K562 (cell line): ENCODE measurements around the gene NLRP7. TPM values are rescaled to one million over a fixed set of nuclear protein-coding genes. Genes with fewer than 3 reads are reported as not detected.
A peak's percentile ranks its signal among the peaks of the same experiment; 100 is the strongest.

Experiments
- BACH1 ChIP-seq: fragments of 200-800 bp; sonication (Bioruptor generic); IDR thresholded peaks from 2 replicates; pipeline ENCODE4 v1.6.1; 2016; ENCODE audit warnings: missing genetic modification characterization, missing compliant biosample characterization
- CREB1 ChIP-seq, 2 experiments: sonication (generic) in 1 of 2; formaldehyde crosslinking in 1 of 2; IDR thresholded peaks; 2 replicates each; pipeline versions ENCODE4 v1.6.1 to v1.8.0; 2012 to 2022; ENCODE audit warnings: inconsistent platforms in 1 of 2, mild to moderate bottlenecking in 1 of 2, missing genetic modification reagents in 1 of 2, moderate library complexity in 1 of 2
- NFIC ChIP-seq: fragments of 450-650 bp; IDR thresholded peaks from 2 replicates; pipeline ENCODE4 v1.6.1; 2017; ENCODE audit warnings: mild to moderate bottlenecking, inconsistent platforms
- NFIX ChIP-seq: fragments of 250-450 bp; sonication (Bioruptor Pico); IDR thresholded peaks from 2 replicates; pipeline ENCODE4 v1.4.0; 2020; ENCODE audit warnings: low read depth, mild to moderate bottlenecking, moderate library complexity
- PRMT5 ChIP-seq: sonication (generic); formaldehyde crosslinking; IDR thresholded peaks from 2 replicates; pipeline ENCODE4 v1.5.0; 2020; ENCODE audit warnings: missing genetic modification reagents
- SLC30A9 ChIP-seq: fragments of 250-450 bp; sonication (Bioruptor Pico); IDR thresholded peaks from 2 replicates; pipeline ENCODE4 v1.8.0; 2022; ENCODE audit warnings: mild to moderate bottlenecking, moderate library complexity
- SMAD4 ChIP-seq: fragments of 250-450 bp; sonication (Bioruptor Pico); conservative IDR thresholded peaks from 2 replicates; pipeline ENCODE4 v1.8.0; 2021; ENCODE audit warnings: inconsistent platforms, mild to moderate bottlenecking, moderate library complexity
- SNIP1 ChIP-seq: fragments of 450-650 bp; IDR thresholded peaks from 2 replicates; pipeline ENCODE4 v1.7.1; 2017; ENCODE audit warnings: low read depth, mild to moderate bottlenecking
- TAF9B ChIP-seq: fragments of 450-650 bp; IDR thresholded peaks from 2 replicates; pipeline ENCODE4 v1.6.1; 2018; ENCODE audit warnings: mild to moderate bottlenecking; ENCODE audit not compliant: partially characterized antibody
- ZBTB8A ChIP-seq: fragments of 450-650 bp; IDR thresholded peaks from 2 replicates; pipeline ENCODE4 v1.6.1; 2018; ENCODE audit warnings: mild to moderate bottlenecking, moderate library complexity; ENCODE audit not compliant: partially characterized antibody
- polyA plus RNA-seq, 8 experiments: library from polyadenylated mRNA; depleted of rRNA in 4 of 8; stranded (reverse) in 5 of 8; unstranded in 3 of 8; fragments of >200 nt; fragmentation: Nextera tagmentation in 2 of 8; fragmentation: Illumina TruSeq in 1 of 8; extraction: Ambion mirVana in 2 of 8; extraction: Trizol in 1 of 8; gene quantifications; 2 replicates each; pipeline versions ENCODE4 v1.2.1 to v1.2.3, GENCODE V29; 2011 to 2014; ENCODE audit warnings: inconsistent platforms in 1 of 8, missing spikeins in 1 of 8
- total RNA-seq, 7 experiments: library from RNA; depleted of rRNA in 6 of 7; stranded (reverse); fragments of >200 nt in 6 of 7; fragmentation: Illumina TruSeq in 2 of 7; extraction: Trizol in 2 of 7; gene quantifications; 2 replicates each; pipeline versions ENCODE4 v1.2.1 to v1.2.3, GENCODE V29; 2011 to 2021; ENCODE audit warnings: low replicate concordance in 1 of 7
- TF ChIP-seq, protein P1 (sequence below): fragments of 450-650 bp; IDR thresholded peaks from 2 replicates; pipeline ENCODE4 v1.6.1; 2016; ENCODE audit warnings: missing biosample characterization, missing genetic modification characterization
- TF ChIP-seq, protein P2 (sequence below): sonication (generic); formaldehyde crosslinking; IDR thresholded peaks from 2 replicates; pipeline ENCODE4 v1.8.1; 2023; ENCODE audit warnings: missing genetic modification reagents, mild to moderate bottlenecking, borderline replicate concordance
- TF ChIP-seq, protein P3 (sequence below): fragments of 450-650 bp; IDR thresholded peaks from 2 replicates; pipeline ENCODE4 v1.6.1; 2016; ENCODE audit warnings: low read depth

Gene NLRP7
- total and polyA plus RNA-seq, 9 of the 15 experiments (the other 6 are each of a cell fraction or from before 2014, with no cell fraction given), result 0.03 to 0.22 (median 0.09) TPM; not detected in 3

DNA sequence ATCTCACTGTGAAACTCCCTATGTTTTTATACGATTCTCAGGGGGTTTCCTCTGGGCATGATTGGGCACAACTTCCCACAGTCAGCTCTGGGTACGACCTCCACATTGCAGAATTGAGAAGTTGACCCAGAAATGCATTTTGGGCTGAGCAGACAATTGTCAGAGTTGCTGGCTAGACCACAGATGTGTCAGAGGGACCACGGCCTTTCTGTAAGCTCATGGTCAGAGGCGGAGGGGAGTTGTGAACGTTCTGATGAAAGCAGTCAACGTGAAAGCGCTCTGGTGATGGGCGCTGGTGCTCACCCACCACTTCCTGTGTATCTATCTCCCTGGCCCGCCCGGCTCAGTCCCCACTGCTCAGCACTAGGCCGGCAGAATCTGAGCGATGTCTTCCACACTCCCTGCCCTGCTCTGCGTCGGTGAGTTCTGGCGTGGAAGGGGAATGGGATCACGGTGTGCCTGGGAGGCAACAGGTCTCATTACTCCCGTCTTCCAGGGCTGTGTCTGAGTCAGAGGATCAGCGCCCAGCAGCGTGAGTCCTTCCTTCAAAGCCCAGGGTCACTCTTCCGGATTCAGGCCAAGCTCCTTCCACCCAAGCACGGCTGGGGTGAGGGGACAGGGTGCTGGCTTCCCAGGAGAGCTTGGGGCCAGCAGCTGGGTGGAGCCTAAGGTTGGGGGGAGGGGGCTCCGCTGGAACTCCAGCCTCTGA lies 41.4 kb downstream of the NLRP7 start, which contains the start of gene NCR1 (continued):
- TF ChIP-seq, protein P1, sequence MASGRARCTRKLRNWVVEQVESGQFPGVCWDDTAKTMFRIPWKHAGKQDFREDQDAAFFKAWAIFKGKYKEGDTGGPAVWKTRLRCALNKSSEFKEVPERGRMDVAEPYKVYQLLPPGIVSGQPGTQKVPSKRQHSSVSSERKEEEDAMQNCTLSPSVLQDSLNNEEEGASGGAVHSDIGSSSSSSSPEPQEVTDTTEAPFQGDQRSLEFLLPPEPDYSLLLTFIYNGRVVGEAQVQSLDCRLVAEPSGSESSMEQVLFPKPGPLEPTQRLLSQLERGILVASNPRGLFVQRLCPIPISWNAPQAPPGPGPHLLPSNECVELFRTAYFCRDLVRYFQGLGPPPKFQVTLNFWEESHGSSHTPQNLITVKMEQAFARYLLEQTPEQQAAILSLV, result no peak
- no peak for TF ChIP-seq PRMT5 (CRISPR knock-in tag)
- TF ChIP-seq SLC30A9 (CRISPR knock-in tag), result no peak
- peak; percentile 38 for TF ChIP-seq TAF9B
- TF ChIP-seq, protein P2, sequence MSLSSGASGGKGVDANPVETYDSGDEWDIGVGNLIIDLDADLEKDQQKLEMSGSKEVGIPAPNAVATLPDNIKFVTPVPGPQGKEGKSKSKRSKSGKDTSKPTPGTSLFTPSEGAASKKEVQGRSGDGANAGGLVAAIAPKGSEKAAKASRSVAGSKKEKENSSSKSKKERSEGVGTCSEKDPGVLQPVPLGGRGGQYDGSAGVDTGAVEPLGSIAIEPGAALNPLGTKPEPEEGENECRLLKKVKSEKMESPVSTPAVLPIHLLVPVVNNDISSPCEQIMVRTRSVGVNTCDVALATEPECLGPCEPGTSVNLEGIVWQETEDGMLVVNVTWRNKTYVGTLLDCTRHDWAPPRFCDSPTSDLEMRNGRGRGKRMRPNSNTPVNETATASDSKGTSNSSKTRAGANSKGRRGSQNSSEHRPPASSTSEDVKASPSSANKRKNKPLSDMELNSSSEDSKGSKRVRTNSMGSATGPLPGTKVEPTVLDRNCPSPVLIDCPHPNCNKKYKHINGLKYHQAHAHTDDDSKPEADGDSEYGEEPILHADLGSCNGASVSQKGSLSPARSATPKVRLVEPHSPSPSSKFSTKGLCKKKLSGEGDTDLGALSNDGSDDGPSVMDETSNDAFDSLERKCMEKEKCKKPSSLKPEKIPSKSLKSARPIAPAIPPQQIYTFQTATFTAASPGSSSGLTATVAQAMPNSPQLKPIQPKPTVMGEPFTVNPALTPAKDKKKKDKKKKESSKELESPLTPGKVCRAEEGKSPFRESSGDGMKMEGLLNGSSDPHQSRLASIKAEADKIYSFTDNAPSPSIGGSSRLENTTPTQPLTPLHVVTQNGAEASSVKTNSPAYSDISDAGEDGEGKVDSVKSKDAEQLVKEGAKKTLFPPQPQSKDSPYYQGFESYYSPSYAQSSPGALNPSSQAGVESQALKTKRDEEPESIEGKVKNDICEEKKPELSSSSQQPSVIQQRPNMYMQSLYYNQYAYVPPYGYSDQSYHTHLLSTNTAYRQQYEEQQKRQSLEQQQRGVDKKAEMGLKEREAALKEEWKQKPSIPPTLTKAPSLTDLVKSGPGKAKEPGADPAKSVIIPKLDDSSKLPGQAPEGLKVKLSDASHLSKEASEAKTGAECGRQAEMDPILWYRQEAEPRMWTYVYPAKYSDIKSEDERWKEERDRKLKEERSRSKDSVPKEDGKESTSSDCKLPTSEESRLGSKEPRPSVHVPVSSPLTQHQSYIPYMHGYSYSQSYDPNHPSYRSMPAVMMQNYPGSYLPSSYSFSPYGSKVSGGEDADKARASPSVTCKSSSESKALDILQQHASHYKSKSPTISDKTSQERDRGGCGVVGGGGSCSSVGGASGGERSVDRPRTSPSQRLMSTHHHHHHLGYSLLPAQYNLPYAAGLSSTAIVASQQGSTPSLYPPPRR (CRISPR knock-in tag), result no peak
- TF ChIP-seq, protein P3, sequence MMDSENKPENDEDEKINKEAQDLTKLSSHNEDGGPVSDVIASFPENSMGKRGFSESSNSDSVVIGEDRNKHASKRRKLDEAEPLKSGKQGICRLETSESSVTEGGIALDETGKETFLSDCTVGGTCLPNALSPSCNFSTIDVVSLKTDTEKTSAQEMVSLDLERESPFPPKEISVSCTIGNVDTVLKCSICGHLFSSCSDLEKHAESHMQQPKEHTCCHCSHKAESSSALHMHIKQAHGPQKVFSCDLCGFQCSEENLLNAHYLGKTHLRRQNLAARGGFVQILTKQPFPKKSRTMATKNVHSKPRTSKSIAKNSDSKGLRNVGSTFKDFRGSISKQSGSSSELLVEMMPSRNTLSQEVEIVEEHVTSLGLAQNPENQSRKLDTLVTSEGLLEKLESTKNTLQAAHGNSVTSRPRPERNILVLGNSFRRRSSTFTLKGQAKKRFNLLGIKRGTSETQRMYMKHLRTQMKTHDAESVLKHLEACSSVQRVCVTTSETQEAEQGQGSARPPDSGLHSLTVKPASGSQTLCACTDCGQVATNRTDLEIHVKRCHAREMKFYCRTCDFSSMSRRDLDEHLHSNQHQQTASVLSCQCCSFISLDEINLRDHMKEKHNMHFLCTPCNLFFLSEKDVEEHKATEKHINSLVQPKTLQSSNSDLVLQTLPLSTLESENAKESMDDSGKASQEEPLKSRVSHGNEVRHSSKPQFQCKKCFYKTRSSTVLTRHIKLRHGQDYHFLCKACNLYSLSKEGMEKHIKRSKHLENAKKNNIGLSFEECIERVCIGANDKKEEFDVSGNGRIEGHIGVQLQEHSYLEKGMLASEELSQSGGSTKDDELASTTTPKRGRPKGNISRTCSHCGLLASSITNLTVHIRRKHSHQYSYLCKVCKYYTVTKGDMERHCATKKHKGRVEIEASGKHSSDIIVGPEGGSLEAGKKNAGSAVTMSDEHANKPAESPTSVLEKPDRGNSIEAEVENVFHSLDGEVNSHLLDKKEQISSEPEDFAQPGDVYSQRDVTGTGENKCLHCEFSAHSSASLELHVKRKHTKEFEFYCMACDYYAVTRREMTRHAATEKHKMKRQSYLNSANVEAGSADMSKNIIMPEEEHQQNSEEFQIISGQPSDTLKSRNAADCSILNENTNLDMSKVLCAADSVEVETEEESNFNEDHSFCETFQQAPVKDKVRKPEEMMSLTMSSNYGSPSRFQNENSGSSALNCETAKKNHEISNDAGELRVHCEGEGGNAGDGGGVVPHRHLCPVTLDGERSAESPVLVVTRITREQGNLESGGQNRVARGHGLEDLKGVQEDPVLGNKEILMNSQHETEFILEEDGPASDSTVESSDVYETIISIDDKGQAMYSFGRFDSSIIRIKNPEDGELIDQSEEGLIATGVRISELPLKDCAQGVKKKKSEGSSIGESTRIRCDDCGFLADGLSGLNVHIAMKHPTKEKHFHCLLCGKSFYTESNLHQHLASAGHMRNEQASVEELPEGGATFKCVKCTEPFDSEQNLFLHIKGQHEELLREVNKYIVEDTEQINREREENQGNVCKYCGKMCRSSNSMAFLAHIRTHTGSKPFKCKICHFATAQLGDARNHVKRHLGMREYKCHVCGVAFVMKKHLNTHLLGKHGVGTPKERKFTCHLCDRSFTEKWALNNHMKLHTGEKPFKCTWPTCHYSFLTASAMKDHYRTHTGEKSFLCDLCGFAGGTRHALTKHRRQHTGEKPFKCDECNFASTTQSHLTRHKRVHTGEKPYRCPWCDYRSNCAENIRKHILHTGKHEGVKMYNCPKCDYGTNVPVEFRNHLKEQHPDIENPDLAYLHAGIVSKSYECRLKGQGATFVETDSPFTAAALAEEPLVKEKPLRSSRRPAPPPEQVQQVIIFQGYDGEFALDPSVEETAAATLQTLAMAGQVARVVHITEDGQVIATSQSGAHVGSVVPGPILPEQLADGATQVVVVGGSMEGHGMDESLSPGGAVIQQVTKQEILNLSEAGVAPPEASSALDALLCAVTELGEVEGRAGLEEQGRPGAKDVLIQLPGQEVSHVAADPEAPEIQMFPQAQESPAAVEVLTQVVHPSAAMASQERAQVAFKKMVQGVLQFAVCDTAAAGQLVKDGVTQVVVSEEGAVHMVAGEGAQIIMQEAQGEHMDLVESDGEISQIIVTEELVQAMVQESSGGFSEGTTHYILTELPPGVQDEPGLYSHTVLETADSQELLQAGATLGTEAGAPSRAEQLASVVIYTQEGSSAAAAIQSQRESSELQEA, result no peak
- TF ChIP-seq SNIP1, result no peak
- no peak; the same call in 1 of the 2 replicates for TF ChIP-seq SMAD4 (CRISPR knock-in tag)
- no peak for TF ChIP-seq BACH1
- no peak for TF ChIP-seq NFIC
- TF ChIP-seq NFIX, result no peak
- TF ChIP-seq ZBTB8A, result no peak
- no peak for TF ChIP-seq CREB1 (IDR thresholded peaks at IDR 0.05)
- TF ChIP-seq CREB1 (CRISPR knock-in tag; IDR thresholded peaks at IDR 0.05), result no peak
